Fibroblast of pulmonary artery (primary cell): ENCODE measurements around the gene CA10.

Experiments used
- DNase-seq: peaks from one replicate; pipeline ENCODE4 v3.0.0-alpha.2; 2010; ENCODE audit warnings: low read depth
- H3K4me3 ChIP-seq: replicated peaks from 2 replicates; pipeline ENCODE4 v1.5.1; 2011; ENCODE audit warnings: low read depth, mild to moderate bottlenecking, control low read depth, low read length, moderate library complexity
- CTCF ChIP-seq: IDR thresholded peaks from 2 replicates; pipeline ENCODE4 v1.5.1; 2011; ENCODE audit warnings: mild to moderate bottlenecking, control low read depth, low read length, inconsistent platforms; ENCODE audit errors: missing control alignments

The CA10 gene

GRCh38 chr17:51710634-51710979 lies 447.9 kb downstream of the CA10 start:
- no peak for TF ChIP-seq CTCF
- no peak for DNase-seq
- no peak overlapping the region for H3K4me3 ChIP-seq

- no peak overlapping the region for H3K4me3 ChIP-seq
- DNase-seq = no peak
- no peak for TF ChIP-seq CTCF
Observed at GRCh38 chr17:51709694-51710633, 448.6 kb downstream of the CA10 start.

GRCh38 chr17:51707216-51707615 lies 451.3 kb downstream of the CA10 start:
- no peak for DNase-seq
- H3K4me3 ChIP-seq = no peak overlapping the region
- no peak for TF ChIP-seq CTCF

- no peak for TF ChIP-seq CTCF
- no peak overlapping the region for H3K4me3 ChIP-seq
- DNase-seq = no peak
Observed at GRCh38 chr17:51706093-51706492, 452.4 kb downstream of the CA10 start.

GRCh38 chr17:51703361-51704341 lies 454.9 kb downstream of the CA10 start:
- no peak for TF ChIP-seq CTCF
- peak; percentile 14 for DNase-seq

GRCh38 chr17:51702963-51703360 lies 455.6 kb downstream of the CA10 start:
- no peak overlapping the region for H3K4me3 ChIP-seq
- DNase-seq = no peak
- no peak for TF ChIP-seq CTCF

More at GRCh38 chr17:51703361-51704341, 454.9 kb downstream of the CA10 start:
- H3K4me3 ChIP-seq = no peak overlapping the region
